C4-2B (cell line): Measurements from ENCODE around the gene PARD3.
"Not testable (repeated sequence)": the region's sequence is repeated elsewhere in the genome, so short reads cannot be mapped to it uniquely, and the experiment has no call there.

Experiments used
- H3K27ac ChIP-seq: fragments of 450-650 bp; 2 replicates; pipeline ENCODE4 v1.5.1; 2017
- CTCF ChIP-seq: fragments of 450-650 bp; conservative IDR thresholded peaks from 2 replicates; pipeline ENCODE4 v1.5.1; 2017; ENCODE audit warnings: mild to moderate bottlenecking
- ZFX ChIP-seq: fragments of 450-650 bp; IDR thresholded peaks from 2 replicates; pipeline ENCODE4 v1.6.1; 2017

Gene PARD3

GRCh38 chr10:34273340-34273739, 541.8 kb downstream of the PARD3 start:
- TF ChIP-seq CTCF (no peak), ZFX (no peak)
- no peak overlapping the region for H3K27ac ChIP-seq

GRCh38 chr10:34272316-34272715, 542.8 kb downstream of the PARD3 start:
- H3K27ac ChIP-seq: no peak overlapping the region
- TF ChIP-seq ZFX (no peak), CTCF (no peak)

GRCh38 chr10:34268410-34268809, 546.7 kb downstream of the PARD3 start:
- H3K27ac ChIP-seq: not testable (repeated sequence)

GRCh38 chr10:34262985-34263384, 552.1 kb downstream of the PARD3 start:
- no peak overlapping the region for H3K27ac ChIP-seq
- TF ChIP-seq CTCF (peak; percentile 12), ZFX (no peak)

GRCh38 chr10:34260904-34261303, 554.2 kb downstream of the PARD3 start:
- TF ChIP-seq CTCF (no peak), ZFX (no peak)
- H3K27ac ChIP-seq: no peak overlapping the region

- TF ChIP-seq ZFX: no peak
- no peak for TF ChIP-seq CTCF
- no peak overlapping the region for H3K27ac ChIP-seq
Observed at GRCh38 chr10:34256216-34256615, 558.9 kb downstream of the PARD3 start.

GRCh38 chr10:34255035-34255434, 560.1 kb downstream of the PARD3 start:
- TF ChIP-seq CTCF (no peak), ZFX (no peak)
- H3K27ac ChIP-seq: no peak overlapping the region

- H3K27ac ChIP-seq: no peak overlapping the region
Observed at GRCh38 chr10:34254596-34254995, 560.5 kb downstream of the PARD3 start.

More at GRCh38 chr10:34254596-34254995, 560.5 kb downstream of the PARD3 start:
- no peak for TF ChIP-seq CTCF
- TF ChIP-seq ZFX: no peak
